Measurements from ENCODE around the gene ZNF365. TPM values are rescaled to one million over a fixed set of nuclear protein-coding genes. Genes with fewer than 3 reads are reported as not detected.

The ZNF365 gene
- total RNA-seq, 1 experiment from 2014 or later, result 0.59 TPM

DNA sequence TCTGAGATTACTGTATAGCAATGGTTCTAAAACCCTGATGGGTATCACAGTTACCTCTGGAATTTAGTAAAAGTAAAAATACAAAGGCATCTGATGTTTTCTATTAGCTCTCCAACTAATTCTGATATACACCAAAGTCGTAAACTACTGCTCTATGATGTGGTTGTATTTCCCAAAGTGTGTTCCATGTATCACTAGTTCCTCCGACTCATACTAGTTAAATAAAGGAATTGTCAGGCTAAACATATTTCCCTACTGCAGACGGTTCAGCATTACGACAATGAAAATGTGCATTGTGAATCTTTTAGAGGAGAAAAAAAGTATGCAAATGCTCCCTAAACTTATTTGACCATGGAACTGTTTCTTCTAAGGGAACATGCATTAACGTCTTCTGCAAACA, 38.9 kb downstream of the ZNF365 start:
- no peak overlapping the region for H3K27ac Mint-ChIP-seq
- DNase-seq (ENCODE audit: low spot score), result no peak
- peaks cover 37% of the 10 kb centered on the region for H3K9me3 Mint-ChIP-seq
- ChIA-PET POLR2A (no interaction called here), CTCF (no interaction called here)
- TF ChIP-seq ZNF671 (CRISPR knock-in tag; IDR thresholded peaks at IDR 0.05), result no peak
- TF ChIP-seq, protein P1, sequence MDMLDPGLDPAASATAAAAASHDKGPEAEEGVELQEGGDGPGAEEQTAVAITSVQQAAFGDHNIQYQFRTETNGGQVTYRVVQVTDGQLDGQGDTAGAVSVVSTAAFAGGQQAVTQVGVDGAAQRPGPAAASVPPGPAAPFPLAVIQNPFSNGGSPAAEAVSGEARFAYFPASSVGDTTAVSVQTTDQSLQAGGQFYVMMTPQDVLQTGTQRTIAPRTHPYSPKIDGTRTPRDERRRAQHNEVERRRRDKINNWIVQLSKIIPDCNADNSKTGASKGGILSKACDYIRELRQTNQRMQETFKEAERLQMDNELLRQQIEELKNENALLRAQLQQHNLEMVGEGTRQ (CRISPR knock-in tag; IDR thresholded peaks at IDR 0.05), result no peak
- TF ChIP-seq CBFB (CRISPR knock-in tag; IDR thresholded peaks at IDR 0.05; ENCODE audit: low read depth), result no peak
- no peak for TF ChIP-seq GRHL2 (CRISPR knock-in tag; IDR thresholded peaks at IDR 0.05; ENCODE audit: insufficient replicate concordance, severe bottlenecking)
- peaks cover 5% of the 10 kb centered on the region for H3K36me3 Mint-ChIP-seq
- no peak for ATAC-seq
- H3K4me1 Mint-ChIP-seq, result peaks cover 7% of the 10 kb centered on the region
- 0 out of 2 replicates have a peak, but pooled peaks cover 3% of the 10 kb centered on the region for H3K27me3 Mint-ChIP-seq (ENCODE audit: low read depth)
- H3K4me3 Mint-ChIP-seq, result no peak overlapping the region

GRCh38 chr10:62413652-62414051, 39.5 kb downstream of the ZNF365 start:
- ATAC-seq (no peak), DNase-seq (ENCODE audit: low spot score) (no peak)
- Mint-ChIP-seq H3K4me1 (peaks cover 7% of the 10 kb centered on the region), H3K27me3 (ENCODE audit: low read depth) (0 out of 2 replicates have a peak, but pooled peaks cover 3% of the 10 kb centered on the region), H3K36me3 (peaks cover 5% of the 10 kb centered on the region), H3K4me3 (no peak overlapping the region), H3K9me3 (peaks cover 31% of the 10 kb centered on the region), H3K27ac (no peak overlapping the region)
- ChIA-PET POLR2A (no interaction called here), CTCF (interaction anchor here (0.6 to 1.4 kb wide), 11 partner anchors 8 to 388 kb away, joined by 3 to 6 read pairs (median 4); partner anchors contain the start of gene RTKN2)
- TF ChIP-seq FOXP4 (CRISPR knock-in tag; IDR thresholded peaks at IDR 0.05), result no peak
- TF ChIP-seq CBFB (CRISPR knock-in tag; IDR thresholded peaks at IDR 0.05; ENCODE audit: low read depth), result no peak
- TF ChIP-seq, protein P2, sequence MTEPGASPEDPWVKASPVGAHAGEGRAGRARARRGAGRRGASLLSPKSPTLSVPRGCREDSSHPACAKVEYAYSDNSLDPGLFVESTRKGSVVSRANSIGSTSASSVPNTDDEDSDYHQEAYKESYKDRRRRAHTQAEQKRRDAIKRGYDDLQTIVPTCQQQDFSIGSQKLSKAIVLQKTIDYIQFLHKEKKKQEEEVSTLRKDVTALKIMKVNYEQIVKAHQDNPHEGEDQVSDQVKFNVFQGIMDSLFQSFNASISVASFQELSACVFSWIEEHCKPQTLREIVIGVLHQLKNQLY (CRISPR knock-in tag; IDR thresholded peaks at IDR 0.05), result no peak
- TF ChIP-seq FOXK1 (CRISPR knock-in tag; IDR thresholded peaks at IDR 0.05), result no peak
- TF ChIP-seq TCF7 (CRISPR knock-in tag; IDR thresholded peaks at IDR 0.05; ENCODE audit: low read depth), result no peak
- TF ChIP-seq, protein P3, sequence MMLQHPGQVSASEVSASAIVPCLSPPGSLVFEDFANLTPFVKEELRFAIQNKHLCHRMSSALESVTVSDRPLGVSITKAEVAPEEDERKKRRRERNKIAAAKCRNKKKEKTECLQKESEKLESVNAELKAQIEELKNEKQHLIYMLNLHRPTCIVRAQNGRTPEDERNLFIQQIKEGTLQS (CRISPR knock-in tag; conservative IDR thresholded peaks at IDR 0.05), result no peak
- TF ChIP-seq RORB (CRISPR knock-in tag; IDR thresholded peaks at IDR 0.05), result no peak
- TF ChIP-seq, protein P4, sequence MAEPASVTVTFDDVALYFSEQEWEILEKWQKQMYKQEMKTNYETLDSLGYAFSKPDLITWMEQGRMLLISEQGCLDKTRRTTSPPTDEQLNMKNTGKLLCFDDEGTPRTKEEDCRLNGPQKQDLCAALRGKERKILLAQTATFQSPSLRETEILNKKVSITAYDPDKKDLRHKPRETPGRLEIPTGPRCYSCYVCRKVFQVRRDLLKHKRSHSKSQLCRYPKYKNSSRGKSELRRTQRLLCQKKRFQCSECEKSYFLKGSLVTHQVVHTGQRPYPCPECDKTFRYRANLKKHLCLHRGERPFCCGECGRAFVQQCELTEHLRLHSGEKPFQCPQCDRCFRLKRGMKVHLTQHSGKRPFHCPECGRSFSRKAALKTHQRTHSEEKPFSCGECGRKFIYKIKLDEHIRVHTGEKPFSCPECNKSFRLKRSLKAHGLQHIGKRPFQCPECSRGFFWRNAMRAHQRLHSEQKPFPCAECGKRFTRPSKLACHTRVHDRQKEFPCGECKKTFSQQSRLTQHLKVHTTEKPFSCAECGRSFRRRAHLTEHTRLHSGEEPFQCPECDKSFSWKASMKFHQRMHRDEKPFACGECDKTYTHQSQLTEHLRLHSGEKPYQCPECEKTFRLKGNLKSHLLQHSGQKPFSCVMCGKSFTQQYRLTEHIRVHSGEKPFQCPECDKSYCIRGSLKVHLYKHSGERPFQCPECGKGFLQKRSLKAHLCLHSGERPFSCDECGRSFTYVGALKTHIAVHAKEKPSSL (CRISPR knock-in tag; conservative IDR thresholded peaks at IDR 0.05), result no peak
- TF ChIP-seq ZBTB43 (CRISPR knock-in tag; IDR thresholded peaks at IDR 0.05), result no peak
- TF ChIP-seq CREB1 (CRISPR knock-in tag; IDR thresholded peaks at IDR 0.05), result no peak
- TF ChIP-seq, protein P5, sequence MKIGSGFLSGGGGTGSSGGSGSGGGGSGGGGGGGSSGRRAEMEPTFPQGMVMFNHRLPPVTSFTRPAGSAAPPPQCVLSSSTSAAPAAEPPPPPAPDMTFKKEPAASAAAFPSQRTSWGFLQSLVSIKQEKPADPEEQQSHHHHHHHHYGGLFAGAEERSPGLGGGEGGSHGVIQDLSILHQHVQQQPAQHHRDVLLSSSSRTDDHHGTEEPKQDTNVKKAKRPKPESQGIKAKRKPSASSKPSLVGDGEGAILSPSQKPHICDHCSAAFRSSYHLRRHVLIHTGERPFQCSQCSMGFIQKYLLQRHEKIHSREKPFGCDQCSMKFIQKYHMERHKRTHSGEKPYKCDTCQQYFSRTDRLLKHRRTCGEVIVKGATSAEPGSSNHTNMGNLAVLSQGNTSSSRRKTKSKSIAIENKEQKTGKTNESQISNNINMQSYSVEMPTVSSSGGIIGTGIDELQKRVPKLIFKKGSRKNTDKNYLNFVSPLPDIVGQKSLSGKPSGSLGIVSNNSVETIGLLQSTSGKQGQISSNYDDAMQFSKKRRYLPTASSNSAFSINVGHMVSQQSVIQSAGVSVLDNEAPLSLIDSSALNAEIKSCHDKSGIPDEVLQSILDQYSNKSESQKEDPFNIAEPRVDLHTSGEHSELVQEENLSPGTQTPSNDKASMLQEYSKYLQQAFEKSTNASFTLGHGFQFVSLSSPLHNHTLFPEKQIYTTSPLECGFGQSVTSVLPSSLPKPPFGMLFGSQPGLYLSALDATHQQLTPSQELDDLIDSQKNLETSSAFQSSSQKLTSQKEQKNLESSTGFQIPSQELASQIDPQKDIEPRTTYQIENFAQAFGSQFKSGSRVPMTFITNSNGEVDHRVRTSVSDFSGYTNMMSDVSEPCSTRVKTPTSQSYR (CRISPR knock-in tag; IDR thresholded peaks at IDR 0.05), result no peak

Measured in WTC11 (cell line).